CD4-positive, alpha-beta T cell treated with Interleukin-1 beta for 1 hour (primary cell): ENCODE measurements around the gene WDR4.
"Not testable (repeated sequence)": the region's sequence is repeated elsewhere in the genome, so short reads cannot be mapped to it uniquely, and the experiment has no call there.

Experiments used
- DNase-seq, 2 donors: peaks; one replicate each; pipeline ENCODE4 v3.0.0-alpha.2; 2020 to 2022

The WDR4 gene, protein sequence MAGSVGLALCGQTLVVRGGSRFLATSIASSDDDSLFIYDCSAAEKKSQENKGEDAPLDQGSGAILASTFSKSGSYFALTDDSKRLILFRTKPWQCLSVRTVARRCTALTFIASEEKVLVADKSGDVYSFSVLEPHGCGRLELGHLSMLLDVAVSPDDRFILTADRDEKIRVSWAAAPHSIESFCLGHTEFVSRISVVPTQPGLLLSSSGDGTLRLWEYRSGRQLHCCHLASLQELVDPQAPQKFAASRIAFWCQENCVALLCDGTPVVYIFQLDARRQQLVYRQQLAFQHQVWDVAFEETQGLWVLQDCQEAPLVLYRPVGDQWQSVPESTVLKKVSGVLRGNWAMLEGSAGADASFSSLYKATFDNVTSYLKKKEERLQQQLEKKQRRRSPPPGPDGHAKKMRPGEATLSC

DNA sequence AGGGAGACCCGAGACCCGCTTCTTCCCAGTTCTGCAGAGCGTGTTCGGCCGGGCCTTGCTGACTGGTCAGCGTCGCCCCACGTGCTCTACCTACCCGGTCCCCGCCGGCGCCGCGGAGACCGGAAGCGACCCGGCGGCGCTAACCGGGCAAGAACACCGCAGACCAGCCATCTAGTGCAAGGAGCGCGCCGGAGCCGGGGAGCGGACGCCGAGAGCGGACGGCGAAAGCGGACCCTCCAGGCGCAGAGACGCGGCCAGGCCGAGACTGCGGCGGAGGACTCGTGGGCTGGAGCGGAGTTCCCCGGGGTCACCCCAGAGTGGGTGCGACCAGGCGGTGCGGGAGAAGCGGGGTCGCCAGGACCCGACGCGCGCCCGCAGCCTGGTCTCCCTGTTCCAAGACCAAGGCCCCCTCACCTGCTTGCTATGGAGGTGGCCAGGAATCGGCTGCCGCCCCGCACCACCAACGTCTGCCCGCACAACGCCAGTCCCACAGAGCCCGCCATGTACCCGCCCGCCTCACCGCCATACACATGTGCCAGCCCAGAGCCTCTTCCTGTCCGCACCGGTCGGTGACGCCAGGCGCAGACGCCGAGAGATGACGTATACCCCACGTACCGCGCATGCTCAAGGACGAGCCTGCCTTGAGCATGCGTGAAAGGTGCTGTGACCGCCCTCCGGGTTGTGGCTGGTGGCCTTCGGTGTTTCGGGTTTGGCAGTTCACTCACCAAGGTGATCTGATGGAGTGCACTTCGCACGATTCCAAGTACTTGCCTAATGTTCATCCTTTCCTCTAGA lies at the start of gene WDR4:
TSS of gene WDR4 (minus strand) at position 547 of the 795 bp plus-strand sequence. CDS start at position 503, 44 bp downstream.
- DNase-seq: peak; percentile 98 to 99

DNA sequence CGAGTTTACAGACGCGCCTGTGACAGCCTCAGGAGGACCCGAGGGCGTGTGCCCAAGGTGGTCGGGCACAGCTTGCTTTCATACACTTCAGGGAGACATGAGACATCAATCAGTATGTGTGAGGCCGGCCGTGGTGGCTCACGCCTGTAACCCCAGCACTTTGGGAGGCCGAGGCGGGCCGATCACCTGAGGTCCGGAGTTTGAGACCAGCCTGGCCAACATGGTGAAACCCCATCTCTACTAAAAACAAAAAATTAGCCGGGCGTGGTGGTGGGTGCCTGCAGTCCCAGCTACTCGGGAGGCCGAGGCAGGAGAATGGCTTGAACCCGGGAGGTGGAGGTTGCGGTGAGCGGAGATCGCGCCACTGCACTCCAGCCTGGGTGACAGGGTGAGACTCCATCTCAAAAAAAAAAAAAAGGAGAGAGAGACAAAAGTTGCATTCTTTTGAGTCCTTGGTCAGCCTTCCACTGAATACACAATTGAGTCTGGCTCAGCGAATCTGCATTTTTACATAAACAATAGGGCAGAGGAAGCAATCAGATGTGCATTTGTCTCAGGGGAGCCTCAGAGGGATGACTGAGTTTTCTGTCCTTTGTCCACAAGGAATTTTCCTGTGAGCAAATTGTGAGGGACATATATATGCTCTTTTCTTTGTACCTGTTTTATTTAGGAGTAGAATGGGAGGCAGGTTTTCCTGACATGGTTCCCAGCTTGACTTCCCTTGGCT lies 48.3 kb upstream of the WDR4 start:
- DNase-seq: not testable (repeated sequence)

DNA sequence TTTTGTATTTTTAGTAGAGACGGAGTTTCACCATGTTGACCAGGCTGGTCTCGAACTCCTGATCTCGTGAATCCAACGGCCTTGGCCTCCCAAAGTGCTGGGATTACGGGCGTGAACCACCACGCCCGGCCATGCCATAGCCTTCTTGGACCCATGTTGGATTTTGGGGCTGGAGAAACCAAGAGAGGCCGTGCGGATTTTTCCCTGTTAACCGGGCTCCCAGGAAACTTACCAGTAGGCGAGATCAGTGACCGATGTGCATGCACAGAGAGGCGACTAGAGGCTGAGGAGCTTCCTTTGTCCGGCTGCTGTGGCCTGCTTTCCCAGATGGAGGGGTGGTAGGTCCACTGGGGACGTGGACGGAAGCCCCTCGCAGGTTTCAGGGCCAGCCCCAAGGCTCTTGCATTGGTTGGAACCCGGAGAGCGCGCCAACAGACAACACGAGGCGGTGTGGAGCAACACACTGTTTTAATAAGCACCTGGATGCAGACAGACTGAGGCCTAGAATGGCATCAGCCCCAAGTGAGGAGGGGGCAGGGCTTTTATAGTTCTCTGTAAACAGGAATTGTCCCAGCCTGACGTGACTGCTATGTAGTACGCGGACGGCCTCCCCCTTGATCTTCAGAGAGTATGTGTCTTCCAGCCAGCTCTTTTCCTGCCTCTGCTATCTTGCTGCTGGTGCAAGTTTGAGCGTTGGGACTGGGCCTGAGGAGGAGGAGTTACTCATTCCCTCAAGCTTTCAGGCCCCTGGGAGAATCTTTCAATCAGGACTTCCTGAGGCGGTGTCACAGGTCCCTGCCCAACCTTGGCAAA lies 46.0 kb upstream of the WDR4 start, which contains the start of gene ERVH48-1:
TSS of gene ERVH48-1 (minus strand) at position 517 of the 813 bp plus-strand sequence. CDS start 6,624 bp downstream, outside the sequence.
- peak in 1 of 2 donors; percentile 29 for DNase-seq

DNA sequence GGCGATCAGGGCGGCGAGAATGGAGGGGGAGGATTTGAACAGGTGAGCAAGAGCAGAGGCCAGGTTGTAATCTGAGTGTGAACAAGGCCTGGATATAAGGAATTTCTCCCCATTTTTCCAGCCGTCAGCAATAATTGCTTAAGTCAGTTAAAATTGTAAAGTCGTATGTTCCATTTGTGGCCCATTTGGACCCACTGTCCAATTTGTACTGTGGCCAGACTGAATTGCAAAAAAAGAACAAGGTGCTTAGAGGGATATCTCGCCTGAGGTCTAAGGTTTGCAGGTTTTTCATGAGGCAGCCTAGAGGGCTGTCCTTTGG lies 45.1 kb upstream of the WDR4 start:
- DNase-seq: no peak

DNA sequence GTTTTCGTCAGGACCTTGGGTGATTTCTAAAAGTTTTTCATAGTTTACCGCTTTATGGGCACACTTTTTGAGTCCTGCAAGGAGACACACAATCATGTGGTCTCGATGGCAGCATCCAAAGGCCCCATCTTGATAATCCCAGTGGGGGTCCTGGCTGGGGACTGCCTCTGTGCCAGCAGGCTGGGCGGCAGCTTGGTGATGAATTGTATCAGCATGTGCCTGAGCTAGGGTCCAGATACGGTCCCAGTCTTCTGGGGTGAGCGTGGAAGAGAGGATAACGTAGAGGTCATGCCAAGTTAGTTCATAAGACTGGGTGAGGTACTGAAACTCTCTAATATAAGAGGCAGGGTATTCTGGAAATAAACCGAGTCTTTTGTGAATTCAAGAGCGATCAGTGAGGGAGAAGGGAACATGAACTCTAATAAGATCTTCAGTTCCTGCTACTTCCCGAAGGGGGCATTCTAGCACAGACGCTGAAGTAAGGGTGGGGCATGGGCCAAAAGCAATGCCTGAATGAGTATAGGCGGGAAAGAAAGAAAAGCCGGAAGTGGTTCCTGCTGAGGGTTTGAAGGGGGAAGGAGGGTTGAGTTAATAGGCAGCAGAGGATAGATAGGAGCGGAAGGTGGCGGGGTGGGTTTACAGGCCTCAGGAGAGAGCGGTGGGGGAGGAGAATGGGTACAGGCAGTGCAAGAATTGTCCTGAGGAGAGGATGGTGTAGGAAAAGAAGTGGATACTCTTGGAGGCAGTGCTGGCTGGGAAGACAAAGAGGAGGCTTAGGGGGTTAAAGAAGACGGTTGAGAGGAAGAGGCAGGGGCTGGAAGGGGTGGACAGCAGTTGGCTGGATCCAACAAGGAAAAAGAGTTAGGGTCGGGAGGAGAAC lies 44.5 kb upstream of the WDR4 start:
- DNase-seq: peak; percentile 68 to 78

DNA sequence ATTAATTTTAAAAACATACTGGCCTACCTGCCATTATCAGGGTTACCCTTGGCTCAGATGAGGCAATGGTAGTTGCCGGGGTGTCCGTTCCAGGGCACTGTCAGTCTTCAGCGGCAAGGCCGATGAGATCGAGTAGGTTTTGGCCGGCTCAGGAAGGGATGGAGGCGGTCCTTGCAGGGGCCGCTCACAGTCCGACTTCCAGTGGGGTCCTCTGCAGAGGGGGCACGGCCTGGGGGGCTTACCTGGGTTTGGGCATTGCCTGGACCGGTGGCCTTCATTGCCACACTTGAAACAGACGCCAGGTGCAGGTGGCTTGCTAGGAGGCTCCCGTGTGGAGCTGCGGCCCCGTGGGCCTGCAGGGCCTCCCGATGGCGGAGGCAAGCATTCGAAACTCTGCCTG lies 43.6 kb upstream of the WDR4 start:
- no peak for DNase-seq

DNA sequence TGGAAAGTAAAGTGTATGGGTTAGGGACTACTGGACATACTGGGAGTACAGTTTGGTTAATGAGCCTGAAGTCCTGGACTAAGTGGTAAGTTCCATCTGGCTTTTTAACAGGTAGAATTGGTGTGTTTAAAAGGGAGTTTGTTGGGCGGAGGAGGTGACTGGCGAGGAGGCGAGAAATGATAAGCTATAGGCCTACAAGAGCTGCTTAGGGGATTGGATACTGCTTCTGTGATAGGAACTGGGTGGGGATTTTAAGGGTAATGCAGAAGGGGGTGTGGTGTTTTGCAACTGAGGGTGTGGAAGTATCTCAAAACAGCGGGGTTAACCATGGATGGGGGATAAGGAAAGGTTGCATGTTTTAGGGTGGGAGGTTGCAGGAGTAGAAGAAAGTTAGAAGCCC lies 42.6 kb upstream of the WDR4 start:
- DNase-seq: no peak

DNA sequence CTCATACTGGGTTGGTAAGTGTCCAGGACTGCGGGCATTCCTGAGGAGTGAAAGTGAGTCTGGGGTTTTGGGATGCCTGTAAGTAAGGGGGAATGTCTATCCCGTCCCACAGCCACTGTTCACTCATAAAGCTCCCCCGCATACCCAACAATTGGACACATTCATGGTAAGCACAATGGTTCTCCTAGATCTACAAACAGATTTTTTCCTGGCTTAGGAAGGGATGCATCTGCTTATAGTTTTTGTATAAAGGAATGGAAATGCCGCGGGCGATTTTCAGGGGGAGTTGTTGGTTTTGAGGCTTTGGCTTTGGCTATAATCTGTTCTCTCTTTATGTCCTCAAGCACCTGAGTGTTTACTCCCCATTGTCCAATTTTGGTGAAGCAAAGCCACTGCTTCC lies 39.0 kb upstream of the WDR4 start:
- no peak for DNase-seq

DNA sequence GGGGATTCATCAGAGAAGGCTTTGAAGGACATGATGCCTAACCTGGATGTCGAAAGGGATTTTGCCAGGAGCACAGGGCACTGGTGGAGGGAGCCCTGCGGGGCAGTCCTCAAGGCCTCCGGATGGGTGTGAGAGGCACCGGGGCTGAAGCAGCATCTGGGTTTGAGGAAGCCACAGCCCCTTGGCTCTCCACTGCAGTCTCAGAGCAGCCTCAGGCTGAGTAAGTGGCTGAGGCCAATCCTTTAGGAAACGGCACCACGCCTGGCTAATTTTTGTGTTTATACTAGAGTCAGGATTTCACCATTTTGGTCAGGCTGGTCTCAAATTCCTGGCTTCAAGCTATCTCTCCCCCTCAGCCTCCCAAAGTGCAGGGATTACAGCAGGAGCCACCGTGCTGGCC lies 34.1 kb upstream of the WDR4 start:
- no peak for DNase-seq

DNA sequence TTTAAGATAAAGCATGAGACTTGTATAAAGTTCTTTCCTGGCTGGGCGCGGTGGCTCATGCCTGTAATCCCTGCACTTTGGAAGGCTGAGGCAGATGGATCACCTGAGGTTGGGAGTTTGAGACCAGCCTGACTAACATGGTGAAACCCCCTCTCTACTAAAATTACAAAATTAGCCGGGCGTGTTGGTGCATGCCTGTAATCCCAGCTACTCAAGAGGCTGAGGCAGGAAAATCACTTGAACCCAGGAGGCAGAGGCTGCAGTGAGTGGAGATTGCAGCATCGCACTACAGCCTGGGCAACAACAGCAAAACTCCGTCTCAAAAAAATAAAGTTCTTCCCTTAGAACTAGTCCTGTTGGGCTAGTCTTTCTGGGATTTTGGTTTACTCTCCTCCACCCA lies 32.6 kb upstream of the WDR4 start:
- not testable (repeated sequence) for DNase-seq

DNA sequence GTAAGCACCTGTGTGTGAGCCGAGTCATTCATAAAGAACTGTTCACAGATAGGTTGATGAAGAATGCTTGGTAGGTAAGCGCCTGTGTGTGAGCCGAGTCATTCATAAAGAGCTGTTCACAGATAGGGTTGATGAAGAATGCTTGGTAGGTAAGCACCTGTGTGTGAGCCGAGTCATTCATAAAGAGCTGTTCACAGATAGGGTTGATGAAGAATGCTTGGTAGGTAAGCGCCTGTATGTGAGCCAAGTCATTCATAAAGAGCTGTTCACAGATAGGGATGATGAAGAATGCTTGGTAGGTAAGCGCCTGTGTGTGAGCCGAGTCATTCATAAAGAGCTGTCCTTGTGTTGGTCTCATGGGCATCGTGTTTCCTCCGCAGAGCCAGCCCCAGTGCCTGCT lies 29.1 kb upstream of the WDR4 start:
- DNase-seq: not testable (repeated sequence)

DNA sequence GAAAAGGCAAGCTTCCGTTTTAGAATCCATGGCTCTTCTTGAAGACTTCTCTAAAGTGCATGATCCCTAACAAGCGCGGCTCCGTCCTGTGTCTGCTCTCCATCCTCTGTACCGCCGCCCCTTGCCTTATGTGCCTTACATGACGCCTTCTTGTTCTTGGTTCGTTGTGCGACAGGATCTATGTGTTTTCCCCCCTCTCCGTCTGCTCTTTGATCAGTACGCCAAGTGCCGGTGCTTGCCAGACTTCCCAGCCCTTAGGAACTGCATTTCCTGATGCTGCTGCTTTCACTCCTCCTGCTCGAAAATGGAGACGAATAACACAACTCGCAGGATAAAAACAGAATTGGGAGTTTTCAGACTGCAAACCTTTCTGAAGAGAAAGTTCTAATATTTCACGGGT lies 26.9 kb upstream of the WDR4 start:
- DNase-seq: no peak

DNA sequence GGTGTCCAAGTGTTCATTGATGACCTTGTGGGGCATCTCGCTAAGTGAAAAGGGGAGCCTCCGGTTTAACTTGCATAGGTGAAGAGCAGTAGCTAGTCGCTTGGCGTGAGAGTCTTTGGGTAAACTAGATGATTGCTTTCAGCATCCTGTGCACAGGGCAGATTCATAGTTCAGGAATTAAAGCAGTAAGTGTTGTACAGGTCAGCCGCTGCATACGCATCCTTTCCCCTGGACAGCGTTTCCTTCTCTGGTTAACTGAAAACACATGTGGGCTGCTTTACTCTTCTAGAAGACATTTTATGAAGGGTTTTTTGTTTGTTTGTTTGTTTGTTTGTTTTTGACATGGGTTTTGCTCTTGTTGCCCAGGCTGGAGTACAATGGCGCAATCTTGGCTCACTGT lies 25.9 kb upstream of the WDR4 start:
- no peak for DNase-seq

DNA sequence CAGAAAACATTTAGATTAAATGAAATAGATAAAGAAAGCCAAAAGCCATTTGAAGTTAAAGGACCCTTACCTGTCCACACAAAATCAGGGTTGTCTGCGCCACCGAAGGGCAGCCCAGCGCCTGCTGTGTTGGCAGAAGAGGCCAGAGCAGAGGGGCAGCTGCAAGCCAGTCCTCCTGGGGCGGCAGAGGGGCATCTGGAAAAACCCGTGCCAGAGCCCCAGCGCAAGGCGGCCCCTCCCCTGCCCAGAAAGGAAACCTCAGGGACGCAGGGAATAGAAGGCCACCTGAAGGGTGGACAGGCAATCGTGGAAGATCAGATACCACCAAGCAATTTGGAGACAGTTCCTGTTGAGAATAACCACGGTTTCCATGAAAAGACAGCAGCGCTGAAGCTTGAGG lies 24.5 kb upstream of the WDR4 start:
- DNase-seq: no peak

DNA sequence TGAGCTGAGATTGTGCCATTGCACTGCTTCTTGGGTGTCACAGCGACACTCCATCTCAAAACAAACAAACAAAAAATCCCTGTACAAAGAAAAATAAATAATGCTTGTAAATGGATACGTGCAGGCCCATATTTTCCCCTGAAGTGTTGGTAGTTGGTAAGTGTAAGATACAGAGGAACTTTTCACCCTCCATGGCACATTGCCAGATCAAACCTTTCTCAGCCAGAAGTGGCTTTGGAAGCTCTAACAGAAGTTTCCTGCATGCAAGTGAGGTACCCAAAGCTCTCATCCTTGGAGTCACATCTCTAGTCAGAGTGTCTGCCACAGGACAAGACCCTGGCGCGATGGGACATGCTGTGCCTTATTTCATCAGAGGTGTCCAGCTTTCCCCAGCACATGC lies 21.1 kb upstream of the WDR4 start:
- DNase-seq: no peak

DNA sequence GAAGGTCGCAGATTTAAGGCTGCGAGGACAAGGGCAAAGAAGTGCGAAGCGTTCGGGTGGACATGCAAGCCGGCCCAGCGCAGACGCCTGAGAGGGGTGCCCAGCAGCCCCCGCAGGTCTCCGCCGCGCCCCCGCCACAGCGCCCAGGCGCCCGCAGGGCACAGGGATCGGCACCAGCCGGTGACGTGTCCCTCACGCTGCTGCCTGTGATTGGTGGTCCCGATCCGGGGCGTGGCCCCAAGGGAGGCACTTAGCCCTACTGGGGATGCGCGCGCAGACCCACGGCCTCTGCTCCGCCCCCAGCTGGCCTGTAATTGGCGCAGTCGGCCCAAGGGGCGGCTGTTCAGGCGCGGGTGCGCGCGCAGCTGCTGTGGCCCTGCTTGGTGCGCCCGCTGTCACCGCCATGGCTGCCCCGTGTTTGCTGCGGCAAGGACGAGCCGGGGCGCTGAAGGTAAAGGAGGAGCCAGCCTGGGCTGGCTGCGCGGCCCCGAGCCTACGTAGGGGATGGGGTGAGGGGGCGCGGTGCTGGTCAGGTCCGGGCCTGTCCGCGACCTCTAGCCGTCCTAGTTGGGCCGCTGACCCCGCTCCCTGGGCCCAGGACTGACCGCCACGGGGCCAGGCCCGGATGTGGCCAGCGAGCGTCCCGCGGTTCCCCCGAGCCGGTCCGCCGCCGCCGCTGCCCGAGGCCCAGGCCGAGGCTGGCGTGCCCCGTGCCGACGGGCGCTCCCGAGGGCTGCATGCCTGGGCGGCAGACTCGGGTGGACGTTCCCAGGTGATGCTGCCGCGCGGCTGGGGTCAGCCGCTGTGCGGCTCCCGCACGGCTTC lies 13.8 kb upstream of the WDR4 start, which contains the start of gene NDUFV3:
TSS of gene NDUFV3 (plus strand) at position 379 of the 825 bp plus-strand sequence. CDS start at position 404, 25 bp downstream.
- peak; percentile 100 for DNase-seq

DNA sequence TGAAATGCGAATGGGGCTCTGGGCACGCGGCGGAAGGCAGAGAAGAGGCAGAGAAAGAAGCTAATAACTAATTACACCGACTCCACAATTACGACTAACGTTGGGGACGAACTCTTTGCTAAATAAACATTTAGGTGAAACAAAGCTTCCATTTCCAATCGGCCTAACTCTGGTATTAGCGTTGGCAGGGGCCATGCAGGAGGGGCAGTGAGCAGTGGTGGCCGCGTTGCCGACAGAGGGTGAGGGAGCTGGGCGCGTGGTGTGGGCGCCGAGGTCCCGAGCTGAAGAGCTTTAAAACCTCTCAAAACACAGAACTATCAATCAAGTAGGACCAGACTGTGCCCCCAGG lies 13.2 kb upstream of the WDR4 start:
- DNase-seq: no peak

DNA sequence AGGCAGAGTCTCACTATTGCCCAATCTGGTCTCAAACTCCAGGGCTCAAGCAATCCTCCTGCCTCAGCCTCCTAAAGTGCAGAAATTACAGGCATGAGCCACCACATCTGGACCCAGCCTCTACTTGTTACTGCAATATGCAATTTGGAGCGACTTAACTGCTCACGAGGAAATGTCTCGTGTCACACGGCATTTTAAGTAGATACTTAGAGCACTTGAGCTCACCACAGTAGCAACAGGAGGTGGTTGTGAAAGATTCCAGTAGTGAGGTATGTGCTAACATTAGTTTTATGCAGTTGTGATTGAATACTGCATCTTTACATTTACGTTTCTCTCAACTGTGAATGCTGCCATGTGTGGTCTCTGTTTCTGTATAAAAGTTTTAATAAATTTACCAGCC lies 8.0 kb upstream of the WDR4 start:
- no peak for DNase-seq

DNA sequence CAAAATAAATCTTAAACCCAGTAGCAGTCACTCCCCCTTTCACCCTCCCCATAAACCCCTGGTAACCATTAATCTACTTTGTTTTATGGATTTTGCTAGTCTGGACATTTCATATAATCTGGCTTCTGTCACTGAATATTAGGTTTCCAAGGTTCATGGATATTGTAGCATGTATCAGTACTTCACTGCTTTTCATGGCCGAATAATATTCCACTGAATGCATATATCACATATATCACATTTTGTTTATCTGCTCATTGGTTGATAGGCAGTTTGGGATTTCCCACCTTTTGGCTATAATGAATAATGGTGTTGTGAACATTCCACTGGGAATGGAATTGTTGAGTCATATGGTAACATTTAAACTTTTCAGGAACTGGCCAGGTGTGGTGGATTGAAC lies 4.6 kb upstream of the WDR4 start:
- no peak for DNase-seq

DNA sequence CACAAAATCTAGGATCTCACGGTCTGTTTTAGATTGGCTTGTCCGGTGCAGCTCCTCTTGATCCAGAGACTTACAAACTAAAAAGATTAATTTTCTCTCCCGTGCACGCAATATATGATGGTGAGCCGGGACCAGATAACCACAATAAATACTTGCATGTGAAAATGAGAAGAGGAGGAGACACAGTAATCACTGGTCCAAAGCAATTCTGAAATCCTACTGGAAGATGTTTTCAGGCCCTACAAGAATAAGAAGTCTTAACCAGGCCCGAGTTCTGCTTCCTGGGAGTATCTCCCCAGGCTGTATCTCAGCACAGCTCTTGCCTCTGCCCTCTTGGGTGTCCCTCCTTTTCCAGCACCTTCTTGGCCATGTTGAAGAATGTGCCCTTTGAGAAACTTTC lies 1.0 kb upstream of the WDR4 start:
- no peak for DNase-seq

DNA sequence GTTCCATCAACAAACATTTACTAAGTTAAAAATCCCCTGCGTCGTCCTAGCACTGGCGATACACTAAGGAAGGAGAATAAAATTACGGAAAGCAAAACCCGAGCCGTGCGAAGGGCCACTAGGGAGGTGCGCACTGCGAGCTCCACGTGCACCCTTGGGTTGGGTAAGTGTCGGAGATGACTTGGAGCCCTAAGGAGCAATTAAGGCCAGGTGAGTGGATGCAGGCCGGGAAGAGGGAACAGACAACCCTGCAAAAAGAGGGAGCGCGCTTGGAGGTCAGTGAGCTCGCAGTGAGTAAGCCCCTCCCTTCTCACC lies 704 bp downstream of the WDR4 start:
- no peak for DNase-seq
